ENCODE measurements around the gene ZNF823.

DNA sequence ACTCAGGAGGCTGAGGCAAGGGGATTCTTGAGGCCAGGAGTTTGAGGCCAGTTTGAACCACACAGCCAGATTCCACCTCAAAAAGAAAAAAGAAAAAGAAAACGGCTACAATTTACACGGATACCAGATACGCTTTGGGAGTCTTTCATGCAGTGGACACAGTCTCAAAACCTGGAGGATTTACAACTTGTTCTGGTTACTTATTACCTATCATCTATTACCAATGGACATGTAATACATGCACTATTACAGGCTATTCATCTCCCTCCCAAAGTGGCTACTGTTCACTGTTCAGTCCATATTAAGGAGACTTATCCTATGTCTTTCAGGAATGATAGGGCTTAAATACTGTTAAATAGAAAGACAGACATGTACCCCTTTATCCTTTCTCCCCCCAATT, 33.3 kb downstream of the ZNF823 start:
- TF ChIP-seq CTCF (IDR thresholded peaks at IDR 0.05; ENCODE audit: low read depth, low read length, missing input control) (no peak), JUND (IDR thresholded peaks at IDR 0.05) (no peak), TAF1 (conservative IDR thresholded peaks at IDR 0.05) (no peak), MAX (IDR thresholded peaks at IDR 0.05) (no peak), RAD21 (IDR thresholded peaks at IDR 0.05) (no peak), GABPA (IDR thresholded peaks at IDR 0.05 in 1 of 2, conservative IDR thresholded peaks at IDR 0.05 in 1 of 2) (no peak), EGR1 (IDR thresholded peaks at IDR 0.05; ENCODE audit: low read depth in 2 of 2) (no peak), YY1 (IDR thresholded peaks at IDR 0.05) (no peak), ATF3 (IDR thresholded peaks at IDR 0.05) (no peak)
- TF ChIP-seq, protein P1, sequence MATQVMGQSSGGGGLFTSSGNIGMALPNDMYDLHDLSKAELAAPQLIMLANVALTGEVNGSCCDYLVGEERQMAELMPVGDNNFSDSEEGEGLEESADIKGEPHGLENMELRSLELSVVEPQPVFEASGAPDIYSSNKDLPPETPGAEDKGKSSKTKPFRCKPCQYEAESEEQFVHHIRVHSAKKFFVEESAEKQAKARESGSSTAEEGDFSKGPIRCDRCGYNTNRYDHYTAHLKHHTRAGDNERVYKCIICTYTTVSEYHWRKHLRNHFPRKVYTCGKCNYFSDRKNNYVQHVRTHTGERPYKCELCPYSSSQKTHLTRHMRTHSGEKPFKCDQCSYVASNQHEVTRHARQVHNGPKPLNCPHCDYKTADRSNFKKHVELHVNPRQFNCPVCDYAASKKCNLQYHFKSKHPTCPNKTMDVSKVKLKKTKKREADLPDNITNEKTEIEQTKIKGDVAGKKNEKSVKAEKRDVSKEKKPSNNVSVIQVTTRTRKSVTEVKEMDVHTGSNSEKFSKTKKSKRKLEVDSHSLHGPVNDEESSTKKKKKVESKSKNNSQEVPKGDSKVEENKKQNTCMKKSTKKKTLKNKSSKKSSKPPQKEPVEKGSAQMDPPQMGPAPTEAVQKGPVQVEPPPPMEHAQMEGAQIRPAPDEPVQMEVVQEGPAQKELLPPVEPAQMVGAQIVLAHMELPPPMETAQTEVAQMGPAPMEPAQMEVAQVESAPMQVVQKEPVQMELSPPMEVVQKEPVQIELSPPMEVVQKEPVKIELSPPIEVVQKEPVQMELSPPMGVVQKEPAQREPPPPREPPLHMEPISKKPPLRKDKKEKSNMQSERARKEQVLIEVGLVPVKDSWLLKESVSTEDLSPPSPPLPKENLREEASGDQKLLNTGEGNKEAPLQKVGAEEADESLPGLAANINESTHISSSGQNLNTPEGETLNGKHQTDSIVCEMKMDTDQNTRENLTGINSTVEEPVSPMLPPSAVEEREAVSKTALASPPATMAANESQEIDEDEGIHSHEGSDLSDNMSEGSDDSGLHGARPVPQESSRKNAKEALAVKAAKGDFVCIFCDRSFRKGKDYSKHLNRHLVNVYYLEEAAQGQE (IDR thresholded peaks at IDR 0.05): no peak
- TF ChIP-seq, protein P2, sequence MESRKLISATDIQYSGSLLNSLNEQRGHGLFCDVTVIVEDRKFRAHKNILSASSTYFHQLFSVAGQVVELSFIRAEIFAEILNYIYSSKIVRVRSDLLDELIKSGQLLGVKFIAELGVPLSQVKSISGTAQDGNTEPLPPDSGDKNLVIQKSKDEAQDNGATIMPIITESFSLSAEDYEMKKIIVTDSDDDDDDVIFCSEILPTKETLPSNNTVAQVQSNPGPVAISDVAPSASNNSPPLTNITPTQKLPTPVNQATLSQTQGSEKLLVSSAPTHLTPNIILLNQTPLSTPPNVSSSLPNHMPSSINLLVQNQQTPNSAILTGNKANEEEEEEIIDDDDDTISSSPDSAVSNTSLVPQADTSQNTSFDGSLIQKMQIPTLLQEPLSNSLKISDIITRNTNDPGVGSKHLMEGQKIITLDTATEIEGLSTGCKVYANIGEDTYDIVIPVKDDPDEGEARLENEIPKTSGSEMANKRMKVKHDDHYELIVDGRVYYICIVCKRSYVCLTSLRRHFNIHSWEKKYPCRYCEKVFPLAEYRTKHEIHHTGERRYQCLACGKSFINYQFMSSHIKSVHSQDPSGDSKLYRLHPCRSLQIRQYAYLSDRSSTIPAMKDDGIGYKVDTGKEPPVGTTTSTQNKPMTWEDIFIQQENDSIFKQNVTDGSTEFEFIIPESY (IDR thresholded peaks at IDR 0.05): no peak
